ENCODE measurements around the gene KIF5C. TPM values are rescaled to one million over a fixed set of nuclear protein-coding genes. Genes with fewer than 3 reads are reported as not detected.

The KIF5C gene
- total RNA-seq, 4 donors from 2014 or later: 0.51 to 2.8 (median 2.0) TPM

GRCh38 chr2:148913061-148913460, 38.0 kb downstream of the KIF5C start:
- no peak overlapping the region for H3K27ac ChIP-seq
- no peak for ATAC-seq
- no peaks in the 10 kb centered on the region for H3K4me1 ChIP-seq
- H3K9me3 ChIP-seq: no peaks in the 10 kb centered on the region
- H3K36me3 ChIP-seq: no peaks in the 10 kb centered on the region
- intact Hi-C loops (cut with DNase I; ENCODE audit: low total_unique reads): no loop called here
- no peaks in the 10 kb centered on the region for H3K27me3 ChIP-seq
- no peak for DNase-seq
- in situ Hi-C loops (cut with MboI; ENCODE audit: low sequenced_read_pairs in 4 of 4): no loop called here
- TF ChIP-seq POLR2A (IDR thresholded peaks at IDR 0.05) (no peak), CTCF (IDR thresholded peaks at IDR 0.05 in 4 of 5, conservative IDR thresholded peaks at IDR 0.05 in 1 of 5) (no peak)
- H3K4me3 ChIP-seq: no peak overlapping the region

- Histone ChIP-seq H3K27ac (no peak overlapping the region), H3K4me3 (no peak overlapping the region), H3K9me3 (peaks cover 0 to 4% (median 0%) of the 10 kb centered on the region in 3 donors), H3K4me1 (no peaks in the 10 kb centered on the region), H3K27me3 (no peaks in the 10 kb centered on the region), H3K36me3 (no peaks in the 10 kb centered on the region)
- TF ChIP-seq POLR2A (IDR thresholded peaks at IDR 0.05): no peak
- TF ChIP-seq CTCF (IDR thresholded peaks at IDR 0.05 in 4 of 5, conservative IDR thresholded peaks at IDR 0.05 in 1 of 5): no peak
- intact Hi-C loops (cut with DNase I; ENCODE audit: low total_unique reads) (no loop called here), in situ Hi-C loops (cut with MboI; ENCODE audit: low sequenced_read_pairs in 4 of 4) (no loop called here)
- no peak for DNase-seq
- no peak for ATAC-seq
Observed at GRCh38 chr2:148913492-148913891, 38.5 kb downstream of the KIF5C start.

- TF ChIP-seq CTCF (IDR thresholded peaks at IDR 0.05 in 4 of 5, conservative IDR thresholded peaks at IDR 0.05 in 1 of 5): no peak
- no peak for TF ChIP-seq POLR2A (IDR thresholded peaks at IDR 0.05)
- ATAC-seq (no peak), DNase-seq (no peak)
- intact Hi-C loops (cut with DNase I; ENCODE audit: low total_unique reads): no loop called here
- H3K27me3 ChIP-seq: no peaks in the 10 kb centered on the region
- no peak overlapping the region for H3K4me3 ChIP-seq
- H3K4me1 ChIP-seq: no peaks in the 10 kb centered on the region
- no peak overlapping the region for H3K27ac ChIP-seq
- in situ Hi-C loops (cut with MboI; ENCODE audit: low sequenced_read_pairs in 4 of 4): no loop called here
- peaks cover 0 to 7% (median 0%) of the 10 kb centered on the region in 3 donors for H3K9me3 ChIP-seq
- no peaks in the 10 kb centered on the region for H3K36me3 ChIP-seq
Observed at GRCh38 chr2:148914463-148914862, 39.4 kb downstream of the KIF5C start.

- no peak for ATAC-seq
- H3K36me3 ChIP-seq: no peaks in the 10 kb centered on the region
- in situ Hi-C loops (cut with MboI; ENCODE audit: low sequenced_read_pairs in 4 of 4): no loop called here
- H3K9me3 ChIP-seq: peaks cover 0 to 7% (median 0%) of the 10 kb centered on the region in 3 donors
- H3K27me3 ChIP-seq: no peaks in the 10 kb centered on the region
- H3K27ac ChIP-seq: no peak overlapping the region
- TF ChIP-seq CTCF (IDR thresholded peaks at IDR 0.05 in 4 of 5, conservative IDR thresholded peaks at IDR 0.05 in 1 of 5): no peak
- no peak for DNase-seq
- no peak overlapping the region for H3K4me3 ChIP-seq
- H3K4me1 ChIP-seq: no peaks in the 10 kb centered on the region
- intact Hi-C loops (cut with DNase I; ENCODE audit: low total_unique reads): no loop called here
Observed at GRCh38 chr2:148917431-148917830, 42.4 kb downstream of the KIF5C start.

GRCh38 chr2:148918554-148918953, 43.5 kb downstream of the KIF5C start:
- in situ Hi-C loops (cut with MboI; ENCODE audit: low sequenced_read_pairs in 4 of 4): no loop called here

More at GRCh38 chr2:148918554-148918953, 43.5 kb downstream of the KIF5C start:
- no peak overlapping the region for H3K27ac ChIP-seq
- TF ChIP-seq POLR2A (IDR thresholded peaks at IDR 0.05) (no peak), CTCF (IDR thresholded peaks at IDR 0.05 in 4 of 5, conservative IDR thresholded peaks at IDR 0.05 in 1 of 5) (no peak)
- no peak overlapping the region for H3K4me3 ChIP-seq
- DNase-seq (no peak), ATAC-seq (no peak)
- H3K4me1 ChIP-seq: no peaks in the 10 kb centered on the region
- no peaks in the 10 kb centered on the region for H3K36me3 ChIP-seq
- peaks cover 0 to 7% (median 0%) of the 10 kb centered on the region in 3 donors for H3K9me3 ChIP-seq
- no peaks in the 10 kb centered on the region for H3K27me3 ChIP-seq
- intact Hi-C loops (cut with DNase I; ENCODE audit: low total_unique reads): no loop called here

Measured in gastrocnemius medialis (tissue), 4 donors.